Measurements from ENCODE around the gene PTPN22. TPM values are rescaled to one million over a fixed set of nuclear protein-coding genes. Genes with fewer than 3 reads are reported as not detected.

PTPN22 gene
- total and polyA plus RNA-seq, 4 donors, result 0.22 to 3.1 (median 0.31) TPM

GRCh38 chr1:113804421-113805255, 66.9 kb downstream of the PTPN22 start:
- WGBS (ENCODE audit: insufficient coverage), result 86% methylated on average over 3 of the region's 8 CpGs
- H3K27me3 ChIP-seq (ENCODE audit: control insufficient read depth, insufficient read depth, low read length), result no peaks in the 10 kb centered on the region
- no peaks in the 10 kb centered on the region for H3K36me3 ChIP-seq (ENCODE audit: control insufficient read depth, insufficient read depth, low read length)
- H3K27ac ChIP-seq (ENCODE audit: low read depth, low read length), result no peak overlapping the region
- no peak for DNase-seq (ENCODE audit: low read depth in 4 of 6, low spot score in 6 of 6)
- H3K4me1 ChIP-seq (ENCODE audit: control insufficient read depth, insufficient read depth, low read length), result no peaks in the 10 kb centered on the region
- H3K9me3 ChIP-seq (ENCODE audit: control insufficient read depth, insufficient read depth, low read length), result no peaks in the 10 kb centered on the region
- H3K4me3 ChIP-seq (ENCODE audit: low read depth, low read length), result no peak overlapping the region

GRCh38 chr1:113802367-113803007, 69.0 kb downstream of the PTPN22 start:
- Histone ChIP-seq H3K9me3 (ENCODE audit: control insufficient read depth, insufficient read depth, low read length) (no peaks in the 10 kb centered on the region), H3K4me1 (ENCODE audit: control insufficient read depth, insufficient read depth, low read length) (no peaks in the 10 kb centered on the region), H3K27me3 (ENCODE audit: control insufficient read depth, insufficient read depth, low read length) (no peaks in the 10 kb centered on the region), H3K36me3 (ENCODE audit: control insufficient read depth, insufficient read depth, low read length) (no peaks in the 10 kb centered on the region), H3K4me3 (ENCODE audit: low read depth, low read length) (no peak overlapping the region), H3K27ac (ENCODE audit: low read depth, low read length) (no peak overlapping the region)
- WGBS (ENCODE audit: insufficient coverage), result no CpG with 5 or more reads among the region's 3 CpGs
- DNase-seq (ENCODE audit: low read depth in 4 of 6, low spot score in 6 of 6), result no peak

- no CpG with 5 or more reads among the region's 3 CpGs for WGBS (ENCODE audit: insufficient coverage)
- Histone ChIP-seq H3K4me3 (ENCODE audit: low read depth, low read length) (no peak overlapping the region), H3K4me1 (ENCODE audit: control insufficient read depth, insufficient read depth, low read length) (no peaks in the 10 kb centered on the region), H3K36me3 (ENCODE audit: control insufficient read depth, insufficient read depth, low read length) (no peaks in the 10 kb centered on the region), H3K27ac (ENCODE audit: low read depth, low read length) (no peak overlapping the region), H3K27me3 (ENCODE audit: control insufficient read depth, insufficient read depth, low read length) (no peaks in the 10 kb centered on the region), H3K9me3 (ENCODE audit: control insufficient read depth, insufficient read depth, low read length) (no peaks in the 10 kb centered on the region)
- DNase-seq (ENCODE audit: low read depth in 4 of 6, low spot score in 6 of 6), result no peak
These were observed 71.0 kb downstream of the PTPN22 start for GRCh38 chr1:113800487-113800886.

GRCh38 chr1:113797472-113797871, 74.0 kb downstream of the PTPN22 start:
- H3K4me1 ChIP-seq (ENCODE audit: control insufficient read depth, insufficient read depth, low read length), result no peaks in the 10 kb centered on the region
- no CpG with 5 or more reads among the region's 4 CpGs for WGBS (ENCODE audit: insufficient coverage)

GRCh38 chr1:113793878-113794834, 77.4 kb downstream of the PTPN22 start:
- WGBS (ENCODE audit: insufficient coverage), result 96% methylated on average over 8 of the region's 9 CpGs
- no peak overlapping the region for H3K4me3 ChIP-seq (ENCODE audit: low read depth, low read length)
- H3K9me3 ChIP-seq (ENCODE audit: control insufficient read depth, insufficient read depth, low read length), result no peaks in the 10 kb centered on the region

More at GRCh38 chr1:113797472-113797871, 74.0 kb downstream of the PTPN22 start:
- Histone ChIP-seq H3K9me3 (ENCODE audit: control insufficient read depth, insufficient read depth, low read length) (no peaks in the 10 kb centered on the region), H3K36me3 (ENCODE audit: control insufficient read depth, insufficient read depth, low read length) (no peaks in the 10 kb centered on the region), H3K27ac (ENCODE audit: low read depth, low read length) (no peak overlapping the region), H3K27me3 (ENCODE audit: control insufficient read depth, insufficient read depth, low read length) (no peaks in the 10 kb centered on the region), H3K4me3 (ENCODE audit: low read depth, low read length) (no peak overlapping the region)
- DNase-seq (ENCODE audit: low read depth in 4 of 6, low spot score in 6 of 6), result no peak

GRCh38 chr1:113792986-113793385, 78.5 kb downstream of the PTPN22 start:
- 90% methylated on average over 1 of the region's 1 CpG for WGBS (ENCODE audit: insufficient coverage)
- Histone ChIP-seq H3K27me3 (ENCODE audit: control insufficient read depth, insufficient read depth, low read length) (no peaks in the 10 kb centered on the region), H3K4me3 (ENCODE audit: low read depth, low read length) (no peak overlapping the region), H3K9me3 (ENCODE audit: control insufficient read depth, insufficient read depth, low read length) (no peaks in the 10 kb centered on the region), H3K27ac (ENCODE audit: low read depth, low read length) (no peak overlapping the region), H3K36me3 (ENCODE audit: control insufficient read depth, insufficient read depth, low read length) (peaks cover 5% of the 10 kb centered on the region), H3K4me1 (ENCODE audit: control insufficient read depth, insufficient read depth, low read length) (no peaks in the 10 kb centered on the region)
- DNase-seq (ENCODE audit: low read depth in 4 of 6, low spot score in 6 of 6), result no peak

More at GRCh38 chr1:113793878-113794834, 77.4 kb downstream of the PTPN22 start:
- peaks cover 3% of the 10 kb centered on the region for H3K36me3 ChIP-seq (ENCODE audit: control insufficient read depth, insufficient read depth, low read length)
- H3K27ac ChIP-seq (ENCODE audit: low read depth, low read length), result no peak overlapping the region
- no peaks in the 10 kb centered on the region for H3K27me3 ChIP-seq (ENCODE audit: control insufficient read depth, insufficient read depth, low read length)
- DNase-seq (ENCODE audit: low read depth in 4 of 6, low spot score in 6 of 6), result no peak
- no peaks in the 10 kb centered on the region for H3K4me1 ChIP-seq (ENCODE audit: control insufficient read depth, insufficient read depth, low read length)

GRCh38 chr1:113792471-113792870, 79.0 kb downstream of the PTPN22 start:
- H3K27me3 ChIP-seq (ENCODE audit: control insufficient read depth, insufficient read depth, low read length), result no peaks in the 10 kb centered on the region
- no peaks in the 10 kb centered on the region for H3K9me3 ChIP-seq (ENCODE audit: control insufficient read depth, insufficient read depth, low read length)
- WGBS (ENCODE audit: insufficient coverage), result 90% methylated on average over 2 of the region's 5 CpGs
- H3K27ac ChIP-seq (ENCODE audit: low read depth, low read length), result no peak overlapping the region
- H3K36me3 ChIP-seq (ENCODE audit: control insufficient read depth, insufficient read depth, low read length), result peaks cover 5% of the 10 kb centered on the region
- H3K4me3 ChIP-seq (ENCODE audit: low read depth, low read length), result no peak overlapping the region
- no peak for DNase-seq (ENCODE audit: low read depth in 4 of 6, low spot score in 6 of 6)
- H3K4me1 ChIP-seq (ENCODE audit: control insufficient read depth, insufficient read depth, low read length), result no peaks in the 10 kb centered on the region

- Histone ChIP-seq H3K27ac (ENCODE audit: low read depth, low read length) (no peak overlapping the region), H3K9me3 (ENCODE audit: control insufficient read depth, insufficient read depth, low read length) (no peaks in the 10 kb centered on the region), H3K4me3 (ENCODE audit: low read depth, low read length) (no peak overlapping the region), H3K36me3 (ENCODE audit: control insufficient read depth, insufficient read depth, low read length) (peaks cover 5% of the 10 kb centered on the region), H3K27me3 (ENCODE audit: control insufficient read depth, insufficient read depth, low read length) (no peaks in the 10 kb centered on the region), H3K4me1 (ENCODE audit: control insufficient read depth, insufficient read depth, low read length) (no peaks in the 10 kb centered on the region)
- no peak for DNase-seq (ENCODE audit: low read depth in 4 of 6, low spot score in 6 of 6)
- WGBS (ENCODE audit: insufficient coverage), result no CpG with 5 or more reads among the region's 3 CpGs
These were observed 82.7 kb downstream of the PTPN22 start for GRCh38 chr1:113788802-113789201.

- H3K27me3 ChIP-seq (ENCODE audit: control insufficient read depth, insufficient read depth, low read length), result no peaks in the 10 kb centered on the region
- H3K9me3 ChIP-seq (ENCODE audit: control insufficient read depth, insufficient read depth, low read length), result no peaks in the 10 kb centered on the region
- no CpG with 5 or more reads among the region's 3 CpGs for WGBS (ENCODE audit: insufficient coverage)
- H3K36me3 ChIP-seq (ENCODE audit: control insufficient read depth, insufficient read depth, low read length), result peaks cover 5% of the 10 kb centered on the region
- no peak overlapping the region for H3K4me3 ChIP-seq (ENCODE audit: low read depth, low read length)
- DNase-seq (ENCODE audit: low read depth in 4 of 6, low spot score in 6 of 6), result no peak
- H3K4me1 ChIP-seq (ENCODE audit: control insufficient read depth, insufficient read depth, low read length), result no peaks in the 10 kb centered on the region
- H3K27ac ChIP-seq (ENCODE audit: low read depth, low read length), result no peak overlapping the region
These were observed 83.8 kb downstream of the PTPN22 start for GRCh38 chr1:113787663-113788062.
